GM19372 (cell line): Measurements from ENCODE around the gene KRT84.

ENCODE experiments used
- ATAC-seq: cut with Tn5 transposase; IDR thresholded peaks from one replicate; pipeline ENCODE4 v1.9.1; 2021; ENCODE audit warnings: mild to moderate bottlenecking, low read depth, moderate library complexity; ENCODE audit not compliant: unreplicated experiment

Gene KRT84

GRCh38 chr12:52385226-52385702 lies at the start of gene KRT84:
Gene KRT84, minus strand, starts transcription at chr12:52385652. Its CDS starts 67 bp downstream, at chr12:52385585.
- ATAC-seq = no peak

GRCh38 chr12:52434760-52435530 lies 49.5 kb upstream of the KRT84 start:
- no peak for ATAC-seq

GRCh38 chr12:52434081-52434733 lies 48.8 kb upstream of the KRT84 start, which contains the start of gene KRT75:
Gene KRT75, minus strand, starts transcription at chr12:52434371. Its CDS starts 67 bp downstream, at chr12:52434304.
- ATAC-seq = no peak

GRCh38 chr12:52433501-52434080 lies 48.1 kb upstream of the KRT84 start:
- no peak for ATAC-seq

GRCh38 chr12:52432559-52433207 lies 47.2 kb upstream of the KRT84 start:
- ATAC-seq = no peak

GRCh38 chr12:52428121-52428520 lies 42.7 kb upstream of the KRT84 start:
- no peak for ATAC-seq

GRCh38 chr12:52427083-52427482 lies 41.6 kb upstream of the KRT84 start:
- ATAC-seq = no peak

- no peak for ATAC-seq
Observed at GRCh38 chr12:52426034-52426433, 40.6 kb upstream of the KRT84 start.

GRCh38 chr12:52425466-52425865 lies 40.0 kb upstream of the KRT84 start:
- ATAC-seq = no peak

- ATAC-seq = no peak
Observed at GRCh38 chr12:52423661-52424500, 38.4 kb upstream of the KRT84 start.

GRCh38 chr12:52423035-52423434 lies 37.6 kb upstream of the KRT84 start:
- ATAC-seq = no peak

GRCh38 chr12:52419656-52420055 lies 34.2 kb upstream of the KRT84 start:
- no peak for ATAC-seq

- no peak for ATAC-seq
Observed at GRCh38 chr12:52418576-52419110, 33.2 kb upstream of the KRT84 start.

- no peak for ATAC-seq
Observed at GRCh38 chr12:52417740-52418139, 32.3 kb upstream of the KRT84 start.

- ATAC-seq = no peak
Observed at GRCh38 chr12:52416795-52417194, 31.3 kb upstream of the KRT84 start.

- ATAC-seq = no peak
Observed at GRCh38 chr12:52415870-52416750, 30.7 kb upstream of the KRT84 start.

GRCh38 chr12:52414936-52415335 lies 29.5 kb upstream of the KRT84 start:
- ATAC-seq = no peak

GRCh38 chr12:52413782-52414345 lies 28.4 kb upstream of the KRT84 start:
- ATAC-seq = no peak
